ENCODE results near the gene SLC46A1.
A peak's percentile ranks its signal among the peaks of the same experiment; 100 is the strongest.
"Not testable (repeated sequence)": the region's sequence is repeated elsewhere in the genome, so short reads cannot be mapped to it uniquely, and the experiment has no call there.

The SLC46A1 gene

DNA sequence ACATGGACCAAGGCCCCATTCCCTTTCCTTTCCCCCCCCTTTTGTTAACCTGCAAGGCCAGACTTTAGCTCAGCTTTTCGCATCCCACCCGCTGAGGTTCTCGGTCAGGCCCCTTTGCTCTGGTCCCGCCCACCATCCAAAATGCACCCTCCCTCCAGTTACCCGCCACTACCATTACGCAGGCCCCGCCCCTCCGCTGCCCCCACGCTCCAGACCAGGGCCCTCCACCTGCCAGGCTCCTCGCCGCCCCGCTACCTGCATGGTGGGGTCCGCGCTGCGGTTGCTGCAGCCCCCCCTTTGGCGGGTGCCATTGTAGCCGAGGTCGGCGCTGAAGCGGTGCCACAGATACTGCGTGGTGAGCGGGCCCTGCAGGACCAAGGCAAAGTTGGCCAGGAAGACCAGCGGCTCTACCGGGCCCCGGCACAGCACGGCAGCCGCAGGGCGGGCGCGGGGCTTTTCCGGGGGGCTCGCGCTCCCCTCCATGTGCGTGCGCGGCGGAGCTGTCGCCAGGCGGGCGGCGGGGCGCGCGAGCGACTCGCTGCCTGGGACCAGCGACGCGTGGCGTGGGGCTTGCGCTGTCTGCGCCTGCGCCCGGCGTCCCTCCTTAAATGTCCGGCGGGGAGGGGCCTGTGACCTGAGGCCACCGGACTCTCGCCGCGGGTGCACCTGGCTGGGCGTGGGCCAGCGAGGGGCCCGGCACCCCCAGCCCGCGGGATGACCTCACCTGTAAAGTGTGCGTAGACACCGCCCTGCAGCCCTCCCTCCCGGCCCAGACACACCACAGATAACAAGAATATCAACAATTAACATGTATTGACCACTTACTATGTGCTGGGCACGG, at the start of gene SLC46A1:
TSS of gene SLC46A1 (minus strand) at position 581 of the 841 bp plus-strand sequence. CDS start at position 483, 98 bp downstream.
- DNase-seq (ENCODE audit: low read depth in 2 of 2), result no peak

DNA sequence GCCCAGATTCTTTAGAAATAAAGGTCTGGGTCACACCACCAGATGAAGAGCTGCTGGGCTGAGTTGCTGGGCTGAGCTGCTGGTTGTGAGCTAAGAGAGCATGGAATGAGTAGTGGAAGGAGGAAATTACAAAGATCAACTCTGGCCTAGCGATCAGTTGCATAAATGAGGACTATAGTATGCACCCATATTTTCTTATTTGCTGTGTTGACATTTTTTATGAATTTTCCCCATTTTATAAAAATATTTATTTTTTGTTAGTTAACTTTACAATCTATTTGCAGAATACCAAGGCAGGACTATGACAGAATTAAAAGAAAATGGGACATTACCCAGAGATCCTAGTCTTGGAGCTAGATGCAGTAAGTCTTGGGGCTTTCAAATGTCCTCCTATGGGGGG, 43.8 kb upstream of the SLC46A1 start:
- no peak for DNase-seq (ENCODE audit: low read depth in 2 of 2)

GRCh38 chr17:28447396-28447760, 41.4 kb upstream of the SLC46A1 start:
- no peak for DNase-seq (ENCODE audit: low read depth in 2 of 2)

DNA sequence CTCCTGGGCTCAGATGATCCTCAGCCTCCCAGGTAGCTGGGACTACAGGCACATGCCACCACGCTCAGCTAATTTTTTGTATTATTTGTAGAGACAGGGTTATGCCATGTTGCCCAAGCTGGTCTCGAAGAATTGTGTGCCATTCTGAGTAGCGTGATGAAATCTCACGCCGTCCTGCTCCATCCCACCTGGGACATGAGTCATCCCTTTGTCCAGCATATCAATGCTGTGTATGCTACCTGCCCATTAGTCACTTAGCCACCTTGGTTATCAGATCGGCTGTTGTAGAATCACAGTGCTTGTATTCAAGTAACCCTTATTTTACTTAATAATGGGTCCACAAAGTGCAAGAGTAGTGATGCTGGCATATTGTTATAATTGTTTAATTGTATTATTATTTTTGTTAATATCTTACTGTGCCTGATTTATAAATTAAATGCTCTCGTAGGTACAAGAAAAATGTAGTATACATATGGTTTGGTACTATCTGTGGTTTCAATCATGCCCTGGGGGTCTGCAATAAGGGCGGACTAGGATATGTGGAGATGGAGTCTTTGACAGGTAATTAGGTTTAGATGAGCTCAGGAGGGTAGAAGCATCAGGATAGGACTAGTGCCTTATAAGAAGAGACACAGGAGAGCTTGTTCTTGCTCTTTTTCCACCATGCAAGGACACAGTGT, 40.8 kb upstream of the SLC46A1 start:
- no peak for DNase-seq (ENCODE audit: low read depth in 2 of 2)

DNA sequence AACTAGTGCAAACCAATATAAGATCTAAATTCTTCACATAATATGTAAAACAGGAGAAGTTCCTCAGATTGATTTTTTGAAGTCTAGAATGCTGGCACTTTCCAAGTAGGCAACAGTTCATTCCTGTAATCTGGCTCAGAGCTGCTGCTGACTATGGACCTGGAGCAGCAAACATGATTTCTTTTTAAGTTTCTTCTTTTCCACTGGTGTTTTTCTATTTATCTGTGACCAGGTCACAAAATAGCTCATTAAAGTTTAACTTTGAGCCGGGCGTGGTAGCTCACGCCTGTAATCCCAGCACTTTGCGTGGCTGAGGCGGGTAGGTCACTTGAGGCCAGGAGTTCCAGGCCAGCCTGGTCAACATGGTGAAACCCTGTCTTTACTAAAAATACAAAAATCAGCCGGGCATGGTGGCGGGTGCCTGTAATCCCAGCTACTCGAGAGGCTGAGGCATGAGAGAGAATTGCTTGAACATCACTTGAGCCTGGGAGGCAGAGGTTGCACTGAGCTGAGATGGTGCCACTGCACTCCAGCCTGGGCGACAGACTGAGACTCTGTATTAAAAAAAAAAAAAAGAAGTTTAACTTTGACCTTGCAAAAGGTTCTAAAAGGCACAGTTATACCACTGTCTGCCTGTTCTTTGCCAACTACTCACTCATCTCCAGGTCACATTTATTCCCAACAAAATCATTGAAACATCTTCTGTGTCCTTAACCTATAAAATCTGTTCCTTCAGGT, 38.1 kb upstream of the SLC46A1 start:
- DNase-seq (ENCODE audit: low read depth in 2 of 2), result no peak

- DNase-seq (ENCODE audit: low read depth in 2 of 2), result not testable (repeated sequence)
Measured at GRCh38 chr17:28434326-28434725, 28.3 kb upstream of the SLC46A1 start.

GRCh38 chr17:28433721-28434120, 27.7 kb upstream of the SLC46A1 start:
- DNase-seq (ENCODE audit: low read depth in 2 of 2), result no peak

- DNase-seq (ENCODE audit: low read depth in 2 of 2), result not testable (repeated sequence)
Measured at GRCh38 chr17:28427982-28428381, 22.0 kb upstream of the SLC46A1 start.

DNA sequence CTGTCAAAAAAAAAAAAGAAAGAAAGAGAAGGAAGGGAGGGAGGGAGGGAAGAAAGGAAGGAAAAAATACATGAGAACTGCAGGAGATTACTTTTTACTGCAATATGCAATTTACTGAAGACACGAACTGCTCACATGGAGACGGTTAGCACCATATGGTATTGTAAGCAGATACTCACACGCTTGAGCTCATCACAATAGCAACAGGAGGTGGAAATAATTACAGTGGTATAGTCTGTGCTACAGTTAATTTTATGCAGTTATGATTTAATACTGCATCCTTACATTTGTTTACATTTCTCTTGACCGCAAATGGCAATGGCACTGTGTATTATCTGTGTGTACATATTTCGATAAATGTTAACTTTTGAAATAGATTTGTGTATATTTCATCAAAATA, 21.4 kb upstream of the SLC46A1 start:
- DNase-seq (ENCODE audit: low read depth in 2 of 2), result peak in 1 of 2 experiments; percentile 14

GRCh38 chr17:28426081-28426519, 20.1 kb upstream of the SLC46A1 start:
- DNase-seq (ENCODE audit: low read depth in 2 of 2), result no peak

GRCh38 chr17:28425206-28425605, 19.2 kb upstream of the SLC46A1 start:
- no peak for DNase-seq (ENCODE audit: low read depth in 2 of 2)

DNA sequence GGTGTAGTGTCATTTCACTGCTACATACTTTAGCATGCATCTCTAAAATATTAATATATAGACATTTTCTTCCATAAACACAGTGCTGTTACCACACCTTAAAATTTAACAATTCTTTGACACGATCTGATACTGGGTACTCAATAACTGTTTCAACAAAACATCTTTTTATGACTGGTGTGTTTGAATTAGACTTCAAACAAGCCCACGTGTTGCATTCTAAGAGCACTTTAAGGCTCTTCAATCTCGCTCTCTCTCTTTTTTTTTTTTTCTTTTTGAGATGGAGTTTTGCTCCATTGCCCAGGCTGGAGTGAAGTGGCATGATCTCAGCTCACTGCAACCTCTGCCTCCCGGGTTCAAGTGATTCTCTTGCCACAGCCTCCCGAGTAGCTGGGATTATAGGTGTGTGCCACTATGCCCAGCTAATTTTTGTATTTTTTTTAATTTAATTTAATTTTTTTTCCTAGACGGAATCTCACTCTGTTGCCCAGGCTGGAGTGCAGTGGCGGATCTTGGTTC, 15.8 kb upstream of the SLC46A1 start:
- DNase-seq (ENCODE audit: low read depth in 2 of 2), result no peak

- DNase-seq (ENCODE audit: low read depth in 2 of 2), result no peak
Measured at GRCh38 chr17:28416703-28417311, 10.8 kb upstream of the SLC46A1 start.

DNA sequence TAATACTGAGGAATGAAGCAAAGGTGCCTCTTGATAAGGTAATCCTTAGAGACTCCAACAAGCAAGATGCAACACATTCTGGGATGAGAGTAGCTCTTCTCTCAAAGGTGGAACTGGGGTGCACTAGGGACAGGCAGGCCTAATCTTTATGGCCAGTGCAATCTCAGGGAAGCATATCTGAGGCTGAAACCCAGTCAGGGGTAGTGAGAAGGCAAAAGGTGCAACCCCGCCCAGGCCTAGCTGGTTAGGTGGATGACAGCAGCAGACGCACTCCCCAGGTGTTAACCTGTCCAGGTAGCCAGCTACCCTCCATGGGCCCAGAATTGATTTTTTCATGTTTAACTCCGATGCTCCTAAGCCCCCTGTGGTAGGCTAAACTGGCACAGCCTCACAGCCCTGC, 9.9 kb upstream of the SLC46A1 start:
- no peak for DNase-seq (ENCODE audit: low read depth in 2 of 2)

GRCh38 chr17:28413804-28414203, 7.8 kb upstream of the SLC46A1 start:
- DNase-seq (ENCODE audit: low read depth in 2 of 2), result no peak

DNA sequence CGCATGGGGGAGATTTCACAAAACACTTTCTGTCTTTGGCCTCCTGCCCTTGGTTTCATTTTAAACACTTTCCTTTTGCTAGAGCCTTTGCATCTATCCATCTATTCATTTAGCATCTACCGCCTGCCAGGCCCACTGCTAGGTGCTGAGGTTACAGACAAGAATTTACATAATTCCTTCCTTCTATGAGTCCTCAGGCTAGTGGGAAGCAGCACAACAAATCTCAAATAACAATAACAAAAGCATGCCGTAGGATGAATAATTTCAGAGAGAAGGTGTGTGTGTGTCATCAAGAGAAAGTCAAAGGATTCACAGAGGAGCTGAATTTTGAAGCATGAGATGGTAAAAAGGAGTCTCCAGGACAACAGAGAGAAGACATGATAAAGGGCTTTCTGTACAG, 6.1 kb upstream of the SLC46A1 start:
- DNase-seq (ENCODE audit: low read depth in 2 of 2), result no peak

GRCh38 chr17:28407974-28408306, 1.9 kb upstream of the SLC46A1 start:
- DNase-seq (ENCODE audit: low read depth in 2 of 2), result no peak

GRCh38 chr17:28407130-28407973, 1.3 kb upstream of the SLC46A1 start:
- DNase-seq (ENCODE audit: low read depth in 2 of 2), result no peak

- no peak for DNase-seq (ENCODE audit: low read depth in 2 of 2)
Measured at GRCh38 chr17:28406473-28406814, 432 bp upstream of the SLC46A1 start.

- DNase-seq (ENCODE audit: low read depth in 2 of 2), result no peak
Measured at GRCh38 chr17:28404812-28405570, 1.0 kb downstream of the SLC46A1 start.
